Measurements from ENCODE around the gene UROC1.

Gene UROC1

GRCh38 chr3:126516152-126516935 lies 1.2 kb downstream of the UROC1 start:
- no peak for DNase-seq

GRCh38 chr3:126515066-126515706 lies 2.4 kb downstream of the UROC1 start:
- no peak for DNase-seq

- no peak for DNase-seq
Observed at GRCh38 chr3:126514161-126514560, 3.4 kb downstream of the UROC1 start.

- DNase-seq: no peak
Observed at GRCh38 chr3:126512916-126513650, 4.5 kb downstream of the UROC1 start.

- no peak for DNase-seq
Observed at GRCh38 chr3:126512026-126512425, 5.5 kb downstream of the UROC1 start.

- no peak for DNase-seq
Observed at GRCh38 chr3:126511291-126511690, 6.3 kb downstream of the UROC1 start.

- DNase-seq: no peak
Observed at GRCh38 chr3:126510308-126510910, 7.2 kb downstream of the UROC1 start.

GRCh38 chr3:126509597-126510307 lies 7.8 kb downstream of the UROC1 start:
- no peak for DNase-seq

- no peak for DNase-seq
Observed at GRCh38 chr3:126508564-126508964, 9.0 kb downstream of the UROC1 start.

- no peak for DNase-seq
Observed at GRCh38 chr3:126507886-126508285, 9.7 kb downstream of the UROC1 start.

- no peak for DNase-seq
Observed at GRCh38 chr3:126503701-126504100, 13.9 kb downstream of the UROC1 start.

GRCh38 chr3:126502656-126503055 lies 14.9 kb downstream of the UROC1 start:
- no peak for DNase-seq

GRCh38 chr3:126501736-126502135 lies 15.8 kb downstream of the UROC1 start:
- DNase-seq: no peak

- no peak for DNase-seq
Observed at GRCh38 chr3:126501054-126501453, 16.5 kb downstream of the UROC1 start.

GRCh38 chr3:126500016-126500415 lies 17.6 kb downstream of the UROC1 start:
- no peak for DNase-seq

GRCh38 chr3:126499401-126499800 lies 18.2 kb downstream of the UROC1 start:
- DNase-seq: no peak

- no peak for DNase-seq
Observed at GRCh38 chr3:126498929-126499328, 18.6 kb downstream of the UROC1 start.

GRCh38 chr3:126498461-126498860 lies 19.1 kb downstream of the UROC1 start:
- DNase-seq: no peak

- DNase-seq: no peak
Observed at GRCh38 chr3:126497956-126498355, 19.6 kb downstream of the UROC1 start.

GRCh38 chr3:126496894-126497850 lies 20.4 kb downstream of the UROC1 start:
- DNase-seq: no peak

GRCh38 chr3:126495786-126496185 lies 21.8 kb downstream of the UROC1 start:
- DNase-seq: no peak

- DNase-seq: no peak
Observed at GRCh38 chr3:126494970-126495230, 22.7 kb downstream of the UROC1 start.
